ENCODE data around the gene GRAP. TPM values are rescaled to one million over a fixed set of nuclear protein-coding genes. Genes with fewer than 3 reads are reported as not detected.
"Not testable (repeated sequence)": the region's sequence is repeated elsewhere in the genome, so short reads cannot be mapped to it uniquely, and the experiment has no call there.

GRAP gene
- total RNA-seq, 4 donors from 2014 or later: 1.1 to 3.1 (median 1.9) TPM

- peak overlapping the region; percentile 43 for H3K4me3 ChIP-seq
- H3K36me3 ChIP-seq, H3K27me3 ChIP-seq, H3K4me1 ChIP-seq, H3K9me3 ChIP-seq: not testable (repeated sequence)
- WGBS: 0% methylated on average over 5 of the region's 44 CpGs
- DNase-seq (ENCODE audit: low spot score in 2 of 2): peak; percentile 75 to 80
- TF ChIP-seq POLR2AphosphoS5 (IDR thresholded peaks at IDR 0.05): peak in 1 of 3 donors; percentile 49
- H3K27ac ChIP-seq: peak overlapping the region; percentile 87
These were observed 16.7 kb upstream of the GRAP start for GRCh38 chr17:19063326-19063956.

GRCh38 chr17:19062718-19063325, 16.1 kb upstream of the GRAP start:
- H3K9me3 ChIP-seq; H3K4me3 ChIP-seq; H3K4me1 ChIP-seq; H3K27me3 ChIP-seq; H3K27ac ChIP-seq; DNase-seq (ENCODE audit: low spot score in 2 of 2); H3K36me3 ChIP-seq: not testable (repeated sequence)
- WGBS: no CpG with 5 or more reads among the region's 20 CpGs

GRCh38 chr17:19062009-19062717, 15.4 kb upstream of the GRAP start:
- not testable (repeated sequence) for H3K4me3 ChIP-seq, H3K36me3 ChIP-seq, H3K27ac ChIP-seq, H3K4me1 ChIP-seq, H3K9me3 ChIP-seq, H3K27me3 ChIP-seq
- DNase-seq (ENCODE audit: low spot score in 2 of 2): peak; percentile 54 to 79
- WGBS: under 1% methylated on average over 19 of the region's 51 CpGs

GRCh38 chr17:19055447-19055846, 8.7 kb upstream of the GRAP start:
- no CpG with 5 or more reads among the region's 12 CpGs for WGBS
- not testable (repeated sequence) for H3K4me1 ChIP-seq; H3K9me3 ChIP-seq; H3K36me3 ChIP-seq; H3K4me3 ChIP-seq; H3K27ac ChIP-seq; DNase-seq (ENCODE audit: low spot score in 2 of 2); H3K27me3 ChIP-seq

- DNase-seq (ENCODE audit: low spot score in 2 of 2); H3K4me1 ChIP-seq; H3K9me3 ChIP-seq; H3K27ac ChIP-seq; H3K27me3 ChIP-seq; H3K36me3 ChIP-seq; H3K4me3 ChIP-seq: not testable (repeated sequence)
- no CpG with 5 or more reads among the region's 7 CpGs for WGBS
These were observed 2.1 kb upstream of the GRAP start for GRCh38 chr17:19048826-19049225.

- not testable (repeated sequence) for H3K36me3 ChIP-seq, H3K27me3 ChIP-seq, H3K9me3 ChIP-seq, H3K4me1 ChIP-seq, H3K27ac ChIP-seq, H3K4me3 ChIP-seq
- DNase-seq (ENCODE audit: low spot score in 2 of 2): peak in 1 of 2 donors; percentile 37
- 100% methylated on average over 3 of the region's 7 CpGs for WGBS
These were observed 753 bp upstream of the GRAP start for GRCh38 chr17:19047510-19047909.

- not testable (repeated sequence) for H3K27me3 ChIP-seq; H3K9me3 ChIP-seq; H3K36me3 ChIP-seq; H3K4me3 ChIP-seq; H3K27ac ChIP-seq; H3K4me1 ChIP-seq; DNase-seq (ENCODE audit: low spot score in 2 of 2)
- WGBS: no CpG with 5 or more reads among the region's 9 CpGs
These were observed 2.1 kb downstream of the GRAP start for GRCh38 chr17:19044643-19045042.

GRCh38 chr17:19043032-19043431, 3.7 kb downstream of the GRAP start:
- no CpG with 5 or more reads among the region's 8 CpGs for WGBS
- H3K9me3 ChIP-seq; H3K27ac ChIP-seq; H3K27me3 ChIP-seq; H3K4me3 ChIP-seq; H3K4me1 ChIP-seq; DNase-seq (ENCODE audit: low spot score in 2 of 2); H3K36me3 ChIP-seq: not testable (repeated sequence)

- not testable (repeated sequence) for H3K4me1 ChIP-seq; H3K27me3 ChIP-seq; H3K9me3 ChIP-seq; DNase-seq (ENCODE audit: low spot score in 2 of 2); H3K36me3 ChIP-seq; H3K4me3 ChIP-seq; H3K27ac ChIP-seq
- WGBS: no CpG with 5 or more reads among the region's 14 CpGs
These were observed 4.4 kb downstream of the GRAP start for GRCh38 chr17:19042369-19042768.

- not testable (repeated sequence) for H3K4me3 ChIP-seq, H3K4me1 ChIP-seq, H3K27me3 ChIP-seq, H3K9me3 ChIP-seq, H3K36me3 ChIP-seq, H3K27ac ChIP-seq
- DNase-seq (ENCODE audit: low spot score in 2 of 2): peak in 1 of 2 donors; percentile 32
- no CpG with 5 or more reads among the region's 10 CpGs for WGBS
These were observed 4.9 kb downstream of the GRAP start for GRCh38 chr17:19041871-19042270.

- not testable (repeated sequence) for H3K27me3 ChIP-seq; DNase-seq (ENCODE audit: low spot score in 2 of 2); H3K27ac ChIP-seq; H3K4me1 ChIP-seq; H3K9me3 ChIP-seq; H3K4me3 ChIP-seq; H3K36me3 ChIP-seq
- no CpG with 5 or more reads among the region's 9 CpGs for WGBS
These were observed 6.4 kb downstream of the GRAP start for GRCh38 chr17:19040350-19040749.

GRCh38 chr17:19038730-19039129, 8.0 kb downstream of the GRAP start:
- not testable (repeated sequence) for H3K4me3 ChIP-seq; H3K27me3 ChIP-seq; H3K36me3 ChIP-seq; H3K27ac ChIP-seq; DNase-seq (ENCODE audit: low spot score in 2 of 2); H3K9me3 ChIP-seq; H3K4me1 ChIP-seq
- WGBS: no CpG with 5 or more reads among the region's 12 CpGs

GRCh38 chr17:19038007-19038406, 8.8 kb downstream of the GRAP start:
- not testable (repeated sequence) for H3K4me3 ChIP-seq; DNase-seq (ENCODE audit: low spot score in 2 of 2); H3K4me1 ChIP-seq; H3K27me3 ChIP-seq; H3K36me3 ChIP-seq; H3K27ac ChIP-seq; H3K9me3 ChIP-seq
- no CpG with 5 or more reads among the region's 17 CpGs for WGBS

GRCh38 chr17:19037547-19037946, 9.2 kb downstream of the GRAP start:
- not testable (repeated sequence) for H3K27ac ChIP-seq; H3K4me3 ChIP-seq; H3K36me3 ChIP-seq; H3K9me3 ChIP-seq; DNase-seq (ENCODE audit: low spot score in 2 of 2); H3K4me1 ChIP-seq; H3K27me3 ChIP-seq
- no CpG with 5 or more reads among the region's 6 CpGs for WGBS
